Anterior cingulate cortex (tissue), 58 donors: ENCODE results near the gene SYTL5.

Experiments
- DNase-seq, 58 donors: peaks; one replicate each; lab custom pipeline; 2025; lab: John Stamatoyannopoulos, UW

The SYTL5 gene

GRCh38 chrX:38086451-38087215, 80.3 kb downstream of the SYTL5 start:
- DNase-seq = no peak

- DNase-seq = no peak
Measured at GRCh38 chrX:38087594-38087993, 81.2 kb downstream of the SYTL5 start.

GRCh38 chrX:38089173-38089982, 83.0 kb downstream of the SYTL5 start:
- DNase-seq = no peak

GRCh38 chrX:38095971-38096529, 89.7 kb downstream of the SYTL5 start:
- DNase-seq = no peak

GRCh38 chrX:38099688-38100087, 93.3 kb downstream of the SYTL5 start:
- no peak for DNase-seq

DNA sequence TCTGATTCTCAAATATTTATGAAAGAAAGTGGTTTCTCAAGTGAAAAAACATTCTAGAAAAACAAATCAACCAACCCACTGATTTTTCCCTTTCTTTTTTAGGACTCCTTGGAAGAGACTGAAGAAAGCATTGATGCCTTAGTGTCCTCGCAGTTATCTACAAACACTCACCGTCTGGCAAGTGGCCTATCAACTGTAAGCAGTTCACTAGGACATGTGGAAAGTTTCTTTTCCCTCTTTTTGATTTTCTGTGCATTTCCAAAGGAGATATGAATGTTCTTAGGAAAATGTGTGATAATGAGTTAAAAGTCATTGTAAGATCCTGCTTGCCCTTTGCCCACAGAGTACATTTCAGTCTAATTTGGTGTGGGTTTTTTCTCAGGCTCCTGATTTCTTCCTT, 95.9 kb downstream of the SYTL5 start:
- no peak for DNase-seq

GRCh38 chrX:38102875-38103274, 96.5 kb downstream of the SYTL5 start:
- DNase-seq = no peak

GRCh38 chrX:38103857-38104812, 97.8 kb downstream of the SYTL5 start:
- no peak for DNase-seq

GRCh38 chrX:38105216-38105725, 98.9 kb downstream of the SYTL5 start:
- DNase-seq = no peak

GRCh38 chrX:38106991-38107655, 100.8 kb downstream of the SYTL5 start:
- no peak for DNase-seq

GRCh38 chrX:38108364-38108763, 102.0 kb downstream of the SYTL5 start:
- DNase-seq = no peak

DNA sequence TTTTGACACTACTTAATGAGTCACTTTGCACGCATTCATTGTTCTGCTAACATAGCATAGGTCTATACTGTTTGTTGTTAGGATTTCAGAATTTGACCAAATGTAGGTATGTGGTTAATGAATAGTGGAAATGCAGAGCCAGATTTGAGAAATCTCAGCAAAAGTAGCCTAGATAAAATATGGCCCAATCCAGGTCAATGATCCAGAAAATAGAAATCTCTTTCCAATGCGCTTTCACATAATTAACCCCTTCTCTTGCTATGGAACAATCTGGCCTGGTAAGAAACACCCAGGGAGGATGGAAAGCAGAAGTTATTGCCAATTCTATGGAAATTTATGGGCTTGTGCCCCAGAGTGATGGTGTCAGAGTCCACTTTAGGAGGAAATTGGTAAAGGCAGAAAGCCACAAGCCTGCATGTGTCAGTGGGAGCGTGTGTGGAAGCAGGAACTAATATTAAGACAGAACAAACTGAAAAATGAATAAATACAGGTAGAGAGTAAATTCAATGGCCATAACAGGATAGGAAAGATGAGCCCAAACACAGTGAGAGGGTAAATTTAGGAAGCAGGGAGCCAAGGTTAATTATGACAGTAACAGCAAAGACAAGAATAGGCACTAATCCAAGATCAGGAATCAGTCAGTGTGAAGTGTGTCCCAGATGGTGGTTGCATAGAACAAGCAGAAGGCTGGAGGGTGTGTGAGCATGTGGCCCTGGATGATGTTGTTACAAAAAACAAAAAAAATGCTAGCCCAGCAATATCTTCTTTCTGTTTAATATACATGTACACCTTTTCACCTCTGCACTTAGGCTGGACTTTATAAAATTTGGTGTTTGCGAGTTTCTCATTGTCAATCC, 102.9 kb downstream of the SYTL5 start:
- DNase-seq = no peak

- DNase-seq = no peak
Measured at GRCh38 chrX:38110231-38110630, 103.9 kb downstream of the SYTL5 start.

- no peak for DNase-seq
Measured at GRCh38 chrX:38111196-38111595, 104.8 kb downstream of the SYTL5 start.

- DNase-seq = no peak
Measured at GRCh38 chrX:38112566-38112965, 106.2 kb downstream of the SYTL5 start.

DNA sequence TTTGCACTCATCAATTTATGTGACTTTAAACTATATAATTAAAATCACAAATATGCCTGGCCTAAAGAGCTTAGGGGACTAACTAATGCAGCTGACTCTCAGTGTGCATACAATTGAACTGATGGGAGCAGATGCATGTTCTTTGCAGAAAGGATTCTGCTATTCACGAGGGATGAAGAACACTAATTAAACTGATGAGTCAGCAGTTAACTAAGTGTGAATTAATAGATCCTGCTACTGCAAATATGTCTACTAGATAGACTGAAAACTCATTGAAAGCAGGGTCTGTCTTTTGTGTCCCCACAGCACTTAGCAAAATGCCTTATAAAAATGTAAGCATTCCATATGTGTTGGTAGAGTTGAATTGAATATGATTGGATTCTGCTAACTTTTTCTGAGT, 110.4 kb downstream of the SYTL5 start:
- DNase-seq = no peak

DNA sequence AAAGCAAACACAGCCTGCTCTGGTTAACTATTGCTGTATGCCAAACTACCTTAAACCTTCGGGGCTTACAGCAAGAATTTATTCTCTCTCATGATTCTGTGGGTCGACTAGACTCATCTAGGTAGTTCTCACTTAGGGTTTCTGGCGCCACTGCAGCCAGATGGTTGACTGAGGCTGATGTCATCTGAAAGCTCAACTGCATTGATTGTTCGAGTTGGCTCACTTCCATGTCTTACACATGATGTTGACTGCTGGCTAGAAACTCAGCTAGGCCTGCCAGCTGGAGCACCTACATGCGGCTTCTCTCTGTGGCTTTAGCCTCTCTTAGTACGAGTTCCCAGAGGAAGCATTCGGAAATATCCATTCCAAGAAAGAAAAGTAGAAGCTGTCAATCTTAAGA, 111.1 kb downstream of the SYTL5 start:
- DNase-seq = peak in 2 of 58 donors; percentile 0

DNA sequence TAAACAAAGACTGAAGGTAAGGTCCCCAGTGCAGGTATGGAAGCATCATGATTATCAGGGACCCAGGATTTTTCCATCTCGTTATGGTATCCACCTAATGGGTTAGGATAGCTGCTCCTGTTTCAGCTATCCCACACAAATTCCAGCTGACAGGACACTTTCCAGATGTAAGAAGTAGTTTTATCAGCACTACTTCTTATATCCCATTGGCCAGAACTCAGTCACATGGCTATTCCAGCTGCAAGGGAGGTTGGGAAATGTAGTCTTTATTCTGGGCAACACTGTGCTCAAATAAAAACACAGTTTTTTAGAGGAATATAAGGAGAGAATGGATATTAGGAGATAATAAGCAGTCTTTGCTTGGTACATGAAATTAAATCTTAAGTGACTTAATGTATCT, 117.6 kb downstream of the SYTL5 start:
- DNase-seq = no peak

DNA sequence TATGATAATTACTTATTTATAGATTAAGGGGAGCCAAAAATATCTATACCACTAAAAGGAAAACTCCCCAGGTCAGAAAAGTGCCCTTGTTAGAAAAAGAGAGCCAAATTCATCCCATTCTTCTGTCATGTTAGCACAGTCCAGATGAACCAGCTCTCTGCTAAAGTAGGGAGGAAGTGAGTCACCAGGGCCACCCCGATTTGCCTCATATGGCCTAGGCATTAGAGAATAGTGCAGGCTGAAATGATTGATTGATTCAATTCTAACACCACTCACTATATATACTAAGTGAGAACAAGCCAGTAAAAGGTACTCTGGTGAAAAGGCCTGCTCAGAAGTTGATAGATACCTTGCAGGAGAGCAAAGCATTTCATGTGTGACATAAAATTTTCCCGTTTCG, 119.8 kb downstream of the SYTL5 start:
- no peak for DNase-seq
